ENCODE measurements around the gene LCN6.

DNA sequence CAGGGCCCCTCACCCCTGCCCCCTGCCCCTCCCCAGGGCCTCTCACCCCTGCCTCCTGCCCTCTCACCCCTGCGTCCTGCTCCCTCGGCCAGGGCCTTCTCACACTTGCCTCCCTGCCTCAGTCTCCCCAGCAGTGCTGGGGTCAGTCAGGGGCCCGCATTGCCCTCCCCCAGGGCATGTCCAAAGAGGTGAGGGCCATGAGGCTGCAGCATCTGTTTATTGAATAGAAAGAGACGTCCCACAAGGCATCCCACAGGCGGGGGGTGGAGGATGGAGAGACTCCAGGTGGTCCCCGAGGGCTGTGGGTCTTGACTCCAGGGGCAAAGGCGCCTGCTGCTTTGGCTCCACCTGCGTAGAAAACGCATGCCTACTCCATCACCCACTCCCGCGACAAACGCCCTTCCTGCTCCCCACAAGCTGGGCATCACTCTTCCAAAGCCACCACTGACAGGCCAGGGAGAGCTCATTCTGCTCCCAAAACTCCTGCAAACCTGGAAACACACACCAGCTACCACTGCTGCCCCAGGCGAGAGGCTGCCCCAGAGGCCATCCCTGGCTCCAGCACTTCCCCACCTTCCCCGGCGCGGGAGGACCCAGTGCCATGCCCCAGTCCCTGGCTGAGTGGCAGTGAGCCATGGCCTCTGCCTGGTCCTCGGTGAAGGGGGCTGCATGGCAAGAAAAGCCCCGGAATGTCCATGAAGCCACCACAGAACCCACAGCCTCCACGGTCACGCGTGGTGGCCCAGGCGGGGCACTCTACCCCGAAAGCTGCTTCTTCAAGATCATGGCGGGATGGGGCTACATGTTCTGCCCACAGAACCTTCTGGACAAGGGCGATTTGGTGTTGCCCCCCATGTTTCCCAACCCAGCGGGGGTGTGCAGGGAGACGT lies 11.4 kb upstream of the LCN6 start:
- TF ChIP-seq CTCF (IDR thresholded peaks at IDR 0.05) (no peak), POLR2A (IDR thresholded peaks at IDR 0.05) (no peak), POLR2AphosphoS5 (IDR thresholded peaks at IDR 0.05; ENCODE audit: insufficient read depth in 1 of 2, low read depth in 1 of 2) (no peak)
